Non-pigmented ciliary epithelial cell (primary cell): Measurements from ENCODE around the gene PDE4B.
"Not testable (repeated sequence)": the region's sequence is repeated elsewhere in the genome, so short reads cannot be mapped to it uniquely, and the experiment has no call there.

Experiments
- DNase-seq: peaks from one replicate; pipeline ENCODE4 v3.0.0-alpha.2; 2010; ENCODE audit warnings: low read depth

The PDE4B gene

GRCh38 chr1:66315671-66316070 lies 523.0 kb downstream of the PDE4B start:
- no peak for DNase-seq

- no peak for DNase-seq
Measured at GRCh38 chr1:66316464-66317247, 524.0 kb downstream of the PDE4B start.

- DNase-seq = no peak
Measured at GRCh38 chr1:66317248-66317515, 524.5 kb downstream of the PDE4B start.

GRCh38 chr1:66320231-66320630 lies 527.5 kb downstream of the PDE4B start:
- DNase-seq = no peak

GRCh38 chr1:66322462-66322861 lies 529.8 kb downstream of the PDE4B start:
- not testable (repeated sequence) for DNase-seq

GRCh38 chr1:66323958-66324625 lies 531.4 kb downstream of the PDE4B start:
- DNase-seq = no peak

GRCh38 chr1:66325594-66326380 lies 533.1 kb downstream of the PDE4B start:
- DNase-seq = no peak

GRCh38 chr1:66326867-66327266 lies 534.2 kb downstream of the PDE4B start:
- no peak for DNase-seq

GRCh38 chr1:66327588-66327987 lies 534.9 kb downstream of the PDE4B start:
- no peak for DNase-seq

- DNase-seq = no peak
Measured at GRCh38 chr1:66328896-66329295, 536.2 kb downstream of the PDE4B start.

- DNase-seq = no peak
Measured at GRCh38 chr1:66330722-66331141, 538.0 kb downstream of the PDE4B start.

- no peak for DNase-seq
Measured at GRCh38 chr1:66331658-66332547, 539.2 kb downstream of the PDE4B start.

- no peak for DNase-seq
Measured at GRCh38 chr1:66332548-66332901, 539.8 kb downstream of the PDE4B start.

- no peak for DNase-seq
Measured at GRCh38 chr1:66333466-66334199, 540.9 kb downstream of the PDE4B start.

- no peak for DNase-seq
Measured at GRCh38 chr1:66334318-66334717, 541.6 kb downstream of the PDE4B start.

- DNase-seq = no peak
Measured at GRCh38 chr1:66335125-66335524, 542.4 kb downstream of the PDE4B start.

GRCh38 chr1:66335859-66336640 lies 543.4 kb downstream of the PDE4B start:
- no peak for DNase-seq

- no peak for DNase-seq
Measured at GRCh38 chr1:66336641-66336990, 543.9 kb downstream of the PDE4B start.

GRCh38 chr1:66337249-66337648 lies 544.6 kb downstream of the PDE4B start:
- no peak for DNase-seq

- no peak for DNase-seq
Measured at GRCh38 chr1:66339944-66340343, 547.2 kb downstream of the PDE4B start.
